Heart left ventricle (tissue), 13 donors: ENCODE data around the gene PTPRO.

Experiments used
- CTCF ChIP-seq, 12 donors: fragments of 200-600 bp; sonication (generic) in 4 of 12; IDR thresholded peaks; one replicate each; pipeline versions ENCODE4 v1.5.0 to v1.8.0; 2018 to 2022; ENCODE audit warnings: antibody characterized with exemption in 12 of 12, mild to moderate bottlenecking in 5 of 12
- POLR2A ChIP-seq, 2 donors: fragments of 450-650 bp; IDR thresholded peaks; one replicate each; pipeline ENCODE4 v1.6.1; 2017; ENCODE audit warnings: antibody characterized with exemption in 2 of 2, mild to moderate bottlenecking in 2 of 2, moderate library complexity in 2 of 2
- donor health status: ischemic (EF 13 %, LVEDD 7.1; RV severe dilation, severe dysfunction).
- donor health status: DM: no; HTN: yes; CAD: no.
- donor health status: DM: no; HTN: no; CAD: no.
- donor health status: ischemic (EF 25% LVEDD 6.9; RV normal size, moderate dysfunction).
- donor health status: ischemic (EF 25% LVEDD 5.7; RV mildly dilated, moderate dysfunction).
- donor health status: ischemic (EF 35%, LVEDD 5.7; RV mildly dilated, moderate dysfunction).
- donor health status: nonischemic (EF 11% LVEDD 7.7; RV severe dilation, severe dysfunction).
- donor health status: DM: yes; HTN: yes; CAD: no.
- donor health status: PGD.
- donor health status: ischemic (EF 29% LVEDD 5.4; RV normal size, mild dysfunction).
- donor health status: nonischemic (EF 23%, LVEDD 6.1; RV moderate dilation, normal function).

- TF ChIP-seq CTCF (IDR thresholded peaks at IDR 0.05), result no peak
- TF ChIP-seq POLR2A (IDR thresholded peaks at IDR 0.05), result no peak
Measured at GRCh38 chr12:15631007-15631715, 308.9 kb downstream of the PTPRO start.
